Occipital lobe (tissue), 2 donors: ENCODE results near the gene DLL4. TPM values are rescaled to one million over a fixed set of nuclear protein-coding genes. Genes with fewer than 3 reads are reported as not detected.
A peak's percentile ranks its signal among the peaks of the same experiment; 100 is the strongest.

ENCODE experiments used
- DNase-seq: peaks from one replicate; lab custom pipeline; 2025; lab: John Stamatoyannopoulos, UW
- total RNA-seq: library from RNA; depleted of rRNA; stranded (reverse); fragments of >200 nt; gene quantifications from one replicate; pipeline ENCODE4 v1.2.3, GENCODE V29; 2014

DLL4 gene
- total RNA-seq, 1 donor from 2014 or later, result 4.8 TPM

DNA sequence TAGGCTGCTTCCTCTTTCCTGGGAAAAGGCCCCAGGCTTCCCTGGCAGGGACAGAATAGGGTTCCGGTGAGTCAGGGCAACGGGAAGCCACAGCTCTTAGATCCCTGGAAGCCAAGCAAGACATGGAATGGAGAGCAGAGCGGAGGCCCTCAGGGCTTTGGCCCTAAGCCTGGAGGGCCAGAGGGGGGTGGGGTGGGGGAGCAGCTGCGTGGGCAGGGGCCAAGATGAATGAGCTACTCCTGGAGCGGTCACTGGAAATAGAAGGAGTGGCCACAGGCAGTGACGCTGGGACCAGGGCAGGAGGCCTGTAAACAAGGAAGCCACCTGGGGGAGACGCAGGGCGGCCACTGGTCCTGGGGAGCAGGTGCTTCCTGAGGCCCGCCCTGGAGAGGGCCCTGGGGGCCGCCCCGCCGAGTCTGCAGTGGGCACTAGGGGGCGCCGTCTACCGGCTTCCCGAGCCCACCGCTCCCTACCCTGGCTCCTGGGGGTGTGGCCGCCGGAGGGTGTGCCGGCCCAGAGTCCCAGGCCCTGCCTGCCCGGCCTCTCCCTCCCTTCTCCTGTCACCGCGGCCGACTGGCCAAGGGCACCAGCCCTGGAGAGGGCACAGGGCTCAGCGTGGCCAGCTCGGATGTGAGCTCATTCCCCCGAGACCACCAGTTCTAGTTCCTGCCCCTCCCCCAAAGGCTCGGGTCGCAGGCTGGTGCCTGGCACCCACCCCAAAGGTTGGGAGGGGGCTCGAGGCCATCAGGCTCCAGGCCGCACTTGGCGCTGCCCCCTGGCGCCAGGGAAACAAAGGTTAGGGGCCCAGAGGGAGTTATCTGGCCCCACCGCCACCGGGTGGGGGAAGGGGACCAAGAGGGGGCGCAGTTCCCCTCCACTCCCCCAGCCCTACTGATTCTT is 22.8 kb upstream of the DLL4 start:
- DNase-seq, result peak; percentile 41

- DNase-seq, result no peak
Measured at GRCh38 chr15:40906991-40907802, 21.9 kb upstream of the DLL4 start.

- DNase-seq, result no peak
Measured at GRCh38 chr15:40908095-40908494, 21.0 kb upstream of the DLL4 start.

DNA sequence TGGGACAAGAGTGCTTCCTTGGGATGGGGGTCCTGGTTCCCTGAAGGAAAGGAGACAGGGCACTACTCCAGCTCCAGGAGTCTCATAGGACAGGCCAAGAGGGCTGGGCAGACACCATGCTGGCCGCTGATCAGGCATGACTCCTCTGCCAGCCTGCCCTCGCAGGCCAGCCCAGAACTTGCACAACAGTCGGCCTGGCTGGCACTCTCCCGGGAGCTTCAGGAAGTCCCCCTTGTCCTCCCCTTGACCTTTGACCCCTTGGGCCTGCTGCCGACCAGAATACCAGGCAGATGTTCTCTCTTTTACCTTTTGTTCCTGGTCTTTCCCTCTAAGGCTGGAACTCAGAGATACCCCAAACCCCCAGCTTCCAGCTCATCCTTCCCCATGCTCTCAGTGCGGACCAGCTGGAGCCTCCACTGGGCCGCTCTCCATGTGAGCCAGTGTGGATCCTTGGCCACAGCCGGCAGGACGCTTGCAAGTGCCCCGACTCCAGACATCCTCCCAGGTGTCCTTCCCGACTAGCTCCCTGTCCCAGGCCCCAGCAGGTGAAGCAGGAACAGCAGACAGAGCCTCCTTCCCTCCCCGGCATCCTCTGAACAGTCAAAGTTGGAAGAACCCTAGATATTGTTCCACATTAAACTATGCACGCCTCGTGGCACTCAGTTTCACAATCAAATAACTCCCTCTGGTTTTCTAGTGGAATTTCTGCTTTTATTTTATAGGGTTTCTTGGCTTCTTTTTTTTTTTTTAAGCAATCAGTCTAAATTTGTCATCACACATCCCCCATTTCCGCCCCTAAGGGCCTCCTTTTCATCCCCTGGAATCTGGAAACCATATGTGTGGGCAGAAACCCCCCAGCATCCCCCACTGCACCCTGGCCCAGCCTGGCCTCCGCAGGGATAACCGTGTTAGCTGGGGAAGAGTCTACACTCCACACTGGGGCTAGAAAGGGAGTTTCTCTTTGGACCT is 19.2 kb upstream of the DLL4 start:
- no peak for DNase-seq

- no peak for DNase-seq
Measured at GRCh38 chr15:40911141-40911540, 18.0 kb upstream of the DLL4 start.

- no peak for DNase-seq
Measured at GRCh38 chr15:40911693-40912092, 17.4 kb upstream of the DLL4 start.

- no peak for DNase-seq
Measured at GRCh38 chr15:40912478-40912877, 16.7 kb upstream of the DLL4 start.

DNA sequence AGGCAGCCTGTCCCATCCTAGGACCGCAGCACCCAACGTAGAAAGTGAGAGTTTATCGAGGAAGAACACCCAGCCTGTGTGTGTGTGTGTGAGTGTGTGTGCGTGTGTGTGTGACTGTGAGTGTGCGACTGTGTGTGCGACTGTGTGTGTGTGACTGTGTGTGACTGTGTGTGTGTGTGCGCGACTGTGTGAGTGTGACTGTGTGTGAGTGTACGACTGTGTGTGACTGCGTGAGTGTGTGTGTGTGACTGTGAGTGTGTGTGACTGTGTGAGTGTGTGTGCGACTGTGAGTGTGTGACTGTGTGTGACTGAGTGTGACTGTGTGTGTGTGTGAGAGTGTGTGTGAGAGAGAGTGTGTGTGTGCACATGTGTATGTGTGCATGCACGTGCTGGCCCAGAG is 15.1 kb upstream of the DLL4 start:
- no peak for DNase-seq

DNA sequence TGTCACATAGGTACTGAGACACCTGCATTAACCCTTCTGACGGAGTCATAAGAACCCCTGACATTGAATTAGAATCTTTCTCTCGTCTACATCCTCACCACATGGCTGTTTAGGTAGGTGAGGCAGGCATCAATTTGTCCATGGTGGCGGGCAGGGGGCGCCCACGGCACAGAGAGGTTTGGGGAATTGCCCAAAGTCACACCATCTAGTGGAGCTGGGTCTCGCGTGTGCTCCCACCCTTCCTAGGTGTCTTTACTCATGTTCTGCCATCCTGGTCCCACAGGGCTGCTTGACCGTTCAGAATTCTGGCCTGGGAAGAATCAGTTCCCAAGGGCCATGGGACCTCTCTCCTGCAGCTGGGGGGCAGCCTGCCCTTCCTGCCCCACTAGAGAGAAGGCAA is 14.7 kb upstream of the DLL4 start:
- no peak for DNase-seq

DNA sequence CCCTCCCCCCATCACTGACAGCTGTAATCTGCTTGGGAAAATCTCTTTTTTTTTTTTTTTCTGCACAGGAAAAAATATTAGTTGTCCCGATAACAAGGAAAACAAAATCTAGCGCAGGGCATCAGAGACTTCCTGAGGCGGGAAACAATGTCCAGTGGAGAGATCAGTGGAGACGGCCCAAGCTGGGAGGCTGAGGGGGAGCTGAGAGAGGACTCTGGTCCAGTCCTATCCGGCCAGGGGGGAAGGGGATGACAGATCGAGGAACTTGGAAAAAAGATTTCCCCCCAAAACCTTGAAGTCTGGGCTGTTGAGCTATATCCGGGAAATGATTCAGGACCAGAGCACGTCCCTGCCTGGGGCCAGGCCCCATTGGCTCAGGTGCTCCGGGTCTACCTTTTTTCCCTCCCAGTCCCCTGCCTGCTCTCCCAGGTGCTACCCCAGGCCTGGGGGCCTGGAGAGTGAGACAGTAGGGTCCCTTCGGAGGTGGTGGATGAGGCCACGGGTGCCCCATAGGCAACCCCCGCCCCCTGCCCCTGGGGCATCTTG is 14.0 kb upstream of the DLL4 start:
- DNase-seq, result no peak

DNA sequence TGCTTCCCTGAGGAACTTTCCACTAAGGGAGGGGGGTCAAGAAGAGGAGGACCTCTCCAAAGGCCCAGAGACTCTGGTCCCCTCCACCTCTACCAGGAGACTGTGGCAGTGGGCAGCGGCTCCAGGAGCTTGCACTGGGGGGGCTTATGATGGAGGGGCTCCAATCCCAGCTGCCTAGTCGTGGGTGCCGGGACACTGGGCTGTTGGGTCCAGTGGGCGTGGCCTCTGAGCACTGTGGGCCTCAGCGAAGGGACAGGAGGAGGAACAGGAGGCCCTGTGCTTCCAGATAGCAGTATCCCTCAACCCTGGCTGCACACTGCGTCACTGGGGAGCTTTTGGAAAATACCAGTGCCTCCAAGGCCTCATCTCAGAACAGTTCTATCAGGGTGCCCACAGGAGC is 13.5 kb upstream of the DLL4 start:
- no peak for DNase-seq

DNA sequence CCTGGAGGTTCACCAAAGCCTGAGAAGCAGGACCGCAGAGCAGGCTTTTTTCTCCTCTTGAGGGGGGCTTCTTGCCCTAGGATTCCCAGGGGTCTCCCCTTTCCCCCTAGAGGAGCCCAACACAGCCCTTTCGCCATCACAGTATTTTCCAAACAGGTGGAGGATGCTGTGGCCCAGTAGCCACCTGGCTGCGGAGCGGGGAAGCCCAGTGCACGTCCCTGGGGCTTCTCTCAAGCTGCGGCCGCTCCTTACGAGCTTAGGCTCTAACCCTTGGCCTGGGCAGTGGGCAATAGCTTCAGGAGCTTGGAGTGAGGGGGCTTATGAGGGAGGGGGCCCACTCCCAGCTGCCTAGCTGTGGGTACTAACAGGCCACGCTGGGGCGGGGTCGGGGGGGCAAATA is 11.6 kb upstream of the DLL4 start:
- DNase-seq, result no peak

- no peak for DNase-seq
Measured at GRCh38 chr15:40918146-40918798, 10.9 kb upstream of the DLL4 start.

DNA sequence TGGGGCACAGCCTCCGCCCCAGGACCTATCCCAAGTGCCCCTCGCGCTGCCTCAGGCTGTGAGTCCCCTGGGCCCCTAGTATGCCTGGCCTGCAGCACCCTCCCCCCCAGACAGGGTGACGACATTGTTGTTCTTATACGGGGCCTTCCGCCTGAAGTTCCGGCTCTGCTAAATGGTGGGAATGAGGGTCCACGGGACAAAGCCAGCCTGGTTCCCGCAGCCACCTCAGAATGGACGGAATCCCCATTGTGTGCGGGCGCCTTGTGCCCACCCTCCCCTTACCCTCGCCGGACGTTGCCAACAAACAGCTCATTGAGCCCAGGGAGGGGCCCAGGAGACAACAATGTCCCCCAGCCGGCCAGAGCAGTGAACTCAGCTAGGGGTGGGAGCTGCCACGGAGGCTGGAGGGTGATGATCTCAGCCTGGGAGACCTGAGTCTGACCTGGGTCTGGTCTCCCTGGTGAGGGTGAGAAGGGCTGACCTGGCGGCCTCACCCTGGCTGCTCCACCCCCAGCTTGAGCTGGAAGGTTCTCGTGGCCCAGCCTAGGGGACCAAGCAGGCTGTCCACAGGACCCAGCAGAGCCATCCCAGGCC is 10.2 kb upstream of the DLL4 start:
- DNase-seq, result no peak

- no peak for DNase-seq
Measured at GRCh38 chr15:40921949-40922607, 7.1 kb upstream of the DLL4 start.

GRCh38 chr15:40922608-40923005 is 6.5 kb upstream of the DLL4 start:
- DNase-seq, result no peak

DNA sequence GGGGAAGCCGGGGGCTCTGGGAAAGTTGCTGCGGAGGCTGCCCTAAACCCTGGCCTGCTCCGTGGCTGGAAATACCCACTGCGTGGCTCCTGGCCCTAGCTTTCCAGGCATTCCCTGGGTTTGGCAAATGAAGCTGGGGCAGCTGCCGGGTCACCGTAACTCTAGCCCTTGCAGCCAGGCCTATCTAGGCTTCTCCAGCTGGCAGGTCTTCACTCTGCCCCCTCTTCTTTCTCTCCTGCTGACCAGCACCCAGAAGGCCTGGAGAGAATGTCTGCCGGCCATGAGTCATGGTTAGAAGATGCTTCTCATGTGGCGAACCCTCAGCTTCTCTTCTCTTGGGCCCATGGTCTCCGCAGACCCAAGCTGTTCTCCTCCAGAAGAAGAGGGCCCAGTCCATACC is 5.6 kb upstream of the DLL4 start:
- no peak for DNase-seq

DNA sequence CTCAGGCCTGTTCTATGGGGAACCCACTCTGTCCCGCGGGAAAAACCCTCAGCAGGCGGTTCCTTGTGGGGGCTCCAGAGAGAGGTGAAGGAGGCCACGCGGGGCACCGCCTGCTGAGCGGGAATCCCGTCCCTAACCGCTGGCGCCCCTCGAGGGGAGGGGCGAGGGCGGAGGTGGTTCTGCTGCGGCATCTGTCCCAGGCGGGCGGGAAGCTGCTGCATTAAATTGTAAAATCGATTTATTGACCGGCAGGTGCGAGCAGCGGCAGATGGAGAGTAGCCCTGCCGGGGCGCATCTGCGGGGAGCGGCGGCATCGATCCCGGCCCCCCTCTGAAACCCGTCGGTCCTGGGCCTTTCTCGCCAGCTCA is 3.7 kb upstream of the DLL4 start:
- no peak for DNase-seq

GRCh38 chr15:40925863-40926658 is 3.1 kb upstream of the DLL4 start:
- DNase-seq, result no peak
